Measurements from ENCODE around the gene RSPH1.
A peak's percentile ranks its signal among the peaks of the same experiment; 100 is the strongest.

Gene RSPH1

GRCh38 chr21:42527127-42527488 is 31.1 kb upstream of the RSPH1 start:
- no peak overlapping the region for H3K9ac ChIP-seq (ENCODE audit: insufficient read length)
- TF ChIP-seq FOXP2 (optimal IDR thresholded peaks at IDR 0.05; ENCODE audit: control extremely low read depth, extremely low read length, insufficient read depth) (no peak), EZH2 (IDR thresholded peaks at IDR 0.05) (no peak), POLR2AphosphoS5 (IDR thresholded peaks at IDR 0.05; ENCODE audit: borderline replicate concordance, low read depth, low read length) (no peak)
- no peaks in the 10 kb centered on the region for H3K9me3 ChIP-seq (ENCODE audit: low read depth, low read length)
- H3K4me3 ChIP-seq, result no peak overlapping the region
- H3K27ac ChIP-seq, result no peak overlapping the region
- no peak for DNase-seq (ENCODE audit: low read depth, low spot score)
- no peaks in the 10 kb centered on the region for H3K36me3 ChIP-seq (ENCODE audit: insufficient read depth, low read length)

DNA sequence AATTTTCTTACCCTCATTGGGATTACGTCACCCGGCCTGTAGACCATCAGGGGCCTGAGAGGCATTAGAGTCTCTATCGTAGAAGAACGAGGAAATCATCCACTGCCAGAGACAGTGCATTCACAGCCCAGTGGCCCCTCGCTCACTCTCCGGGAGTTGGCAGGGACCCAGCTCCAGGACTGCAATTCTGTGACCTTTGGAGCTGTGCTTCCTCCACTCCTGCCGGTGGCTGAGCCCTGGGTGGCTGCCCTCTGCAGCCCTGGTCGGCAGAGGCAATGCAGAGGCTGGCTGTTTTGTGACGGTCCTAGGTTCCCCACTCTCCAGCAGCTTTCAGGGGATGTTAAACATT is 30.3 kb upstream of the RSPH1 start:
- no peaks in the 10 kb centered on the region for H3K36me3 ChIP-seq (ENCODE audit: insufficient read depth, low read length)
- H3K9ac ChIP-seq (ENCODE audit: insufficient read length), result no peak overlapping the region
- H3K9me3 ChIP-seq (ENCODE audit: low read depth, low read length), result no peaks in the 10 kb centered on the region
- H3K4me3 ChIP-seq, result no peak overlapping the region
- no peak for DNase-seq (ENCODE audit: low read depth, low spot score)
- TF ChIP-seq FOXP2 (optimal IDR thresholded peaks at IDR 0.05; ENCODE audit: control extremely low read depth, extremely low read length, insufficient read depth) (no peak), POLR2AphosphoS5 (IDR thresholded peaks at IDR 0.05; ENCODE audit: borderline replicate concordance, low read depth, low read length) (no peak), EZH2 (IDR thresholded peaks at IDR 0.05) (no peak)
- H3K27ac ChIP-seq, result no peak overlapping the region

- no peak overlapping the region for H3K4me3 ChIP-seq
- no peaks in the 10 kb centered on the region for H3K9me3 ChIP-seq (ENCODE audit: low read depth, low read length)
- no peaks in the 10 kb centered on the region for H3K36me3 ChIP-seq (ENCODE audit: insufficient read depth, low read length)
- H3K9ac ChIP-seq (ENCODE audit: insufficient read length), result no peak overlapping the region
- TF ChIP-seq EZH2 (IDR thresholded peaks at IDR 0.05), result no peak
- H3K27ac ChIP-seq, result no peak overlapping the region
- DNase-seq (ENCODE audit: low read depth, low spot score), result no peak
Measured at GRCh38 chr21:42525676-42526378, 29.8 kb upstream of the RSPH1 start.

DNA sequence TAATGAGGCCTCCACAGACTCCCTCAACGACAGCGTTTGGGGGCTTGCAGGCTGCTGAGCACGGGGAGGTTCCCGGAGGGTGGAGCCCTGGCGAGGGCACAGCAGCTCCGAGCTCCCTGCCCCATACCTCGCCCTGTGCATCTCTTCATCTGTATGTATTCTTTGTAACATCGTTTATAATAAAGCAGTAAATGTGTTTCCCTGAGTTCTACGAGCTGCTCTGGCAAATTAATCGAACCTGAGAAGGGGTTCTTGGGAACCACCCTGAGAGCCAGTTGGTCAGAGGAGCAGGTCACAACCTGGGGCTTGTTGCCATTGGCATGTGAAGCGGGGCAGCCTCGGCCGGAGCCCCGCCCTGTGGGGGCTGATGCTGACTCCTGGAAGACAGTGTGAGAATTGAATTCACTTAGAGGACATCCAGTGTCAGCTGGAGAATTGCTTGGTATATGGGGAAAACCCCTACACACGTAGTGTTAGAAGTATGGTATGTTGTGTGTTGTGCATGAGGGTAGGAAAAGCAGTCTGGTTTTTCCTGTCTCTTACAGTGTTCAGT is 29.1 kb upstream of the RSPH1 start:
- no peak for DNase-seq (ENCODE audit: low read depth, low spot score)
- TF ChIP-seq POLR2AphosphoS5 (IDR thresholded peaks at IDR 0.05; ENCODE audit: borderline replicate concordance, low read depth, low read length) (no peak), EZH2 (IDR thresholded peaks at IDR 0.05) (no peak), FOXP2 (optimal IDR thresholded peaks at IDR 0.05; ENCODE audit: control extremely low read depth, extremely low read length, insufficient read depth) (no peak)
- H3K36me3 ChIP-seq (ENCODE audit: insufficient read depth, low read length), result no peaks in the 10 kb centered on the region
- H3K9me3 ChIP-seq (ENCODE audit: low read depth, low read length), result no peaks in the 10 kb centered on the region
- H3K27ac ChIP-seq, result peak overlapping the region; percentile 89; the same call in 1 of the 2 replicates
- H3K9ac ChIP-seq (ENCODE audit: insufficient read length), result no peak overlapping the region
- peak overlapping the region; percentile 69 for H3K4me3 ChIP-seq

DNA sequence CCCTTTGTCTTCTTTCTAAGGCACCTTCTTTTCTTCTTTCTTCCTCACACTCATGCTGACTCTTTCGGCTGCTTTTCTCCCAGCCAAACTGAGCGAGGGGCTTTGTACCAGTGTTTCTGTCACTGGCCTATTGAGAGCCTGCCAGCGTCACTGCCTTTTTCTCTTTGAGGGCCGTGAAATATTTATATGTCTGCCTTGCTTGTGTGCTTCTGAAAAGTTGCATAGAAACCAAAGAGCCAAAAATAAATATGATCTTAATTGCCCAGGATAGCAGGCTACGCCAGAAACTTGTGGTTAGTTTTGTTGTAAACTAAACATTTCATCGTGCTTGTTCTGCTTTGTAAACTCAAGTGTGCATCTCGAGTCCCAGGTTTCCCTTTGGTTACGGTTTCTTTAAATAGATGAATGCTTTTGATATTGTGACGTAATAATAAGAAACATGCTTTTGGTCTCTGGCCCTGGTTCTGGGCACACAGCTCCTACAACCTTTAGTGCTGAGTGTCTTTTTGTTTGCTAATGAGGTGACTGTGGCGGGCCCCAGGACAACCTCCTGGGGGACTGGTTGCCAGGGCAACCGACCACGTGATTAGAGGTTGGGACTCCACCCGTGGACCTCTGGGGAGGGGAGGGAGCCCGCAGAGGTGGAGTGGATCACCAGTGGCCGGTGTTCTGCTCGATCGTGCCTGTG is 28.5 kb upstream of the RSPH1 start:
- peak; percentile 45 for DNase-seq (ENCODE audit: low read depth, low spot score)
- peak overlapping the region; percentile 89 for H3K27ac ChIP-seq
- no peaks in the 10 kb centered on the region for H3K9me3 ChIP-seq (ENCODE audit: low read depth, low read length)
- no peaks in the 10 kb centered on the region for H3K36me3 ChIP-seq (ENCODE audit: insufficient read depth, low read length)
- H3K9ac ChIP-seq (ENCODE audit: insufficient read length), result peak overlapping the region; percentile 58
- H3K4me3 ChIP-seq, result peak overlapping the region; percentile 69
- TF ChIP-seq POLR2AphosphoS5 (IDR thresholded peaks at IDR 0.05; ENCODE audit: borderline replicate concordance, low read depth, low read length) (no peak), FOXP2 (optimal IDR thresholded peaks at IDR 0.05; ENCODE audit: control extremely low read depth, extremely low read length, insufficient read depth) (no peak), EZH2 (IDR thresholded peaks at IDR 0.05) (no peak)

- no peaks in the 10 kb centered on the region for H3K9me3 ChIP-seq (ENCODE audit: low read depth, low read length)
- no peaks in the 10 kb centered on the region for H3K36me3 ChIP-seq (ENCODE audit: insufficient read depth, low read length)
- peak overlapping the region; percentile 58 for H3K9ac ChIP-seq (ENCODE audit: insufficient read length)
- peak overlapping the region; percentile 69 for H3K4me3 ChIP-seq
- TF ChIP-seq POLR2AphosphoS5 (IDR thresholded peaks at IDR 0.05; ENCODE audit: borderline replicate concordance, low read depth, low read length) (no peak), FOXP2 (optimal IDR thresholded peaks at IDR 0.05; ENCODE audit: control extremely low read depth, extremely low read length, insufficient read depth) (no peak), EZH2 (IDR thresholded peaks at IDR 0.05) (no peak)
- peak overlapping the region; percentile 89 for H3K27ac ChIP-seq
- no peak for DNase-seq (ENCODE audit: low read depth, low spot score)
Measured at GRCh38 chr21:42523941-42524340, 27.9 kb upstream of the RSPH1 start.

DNA sequence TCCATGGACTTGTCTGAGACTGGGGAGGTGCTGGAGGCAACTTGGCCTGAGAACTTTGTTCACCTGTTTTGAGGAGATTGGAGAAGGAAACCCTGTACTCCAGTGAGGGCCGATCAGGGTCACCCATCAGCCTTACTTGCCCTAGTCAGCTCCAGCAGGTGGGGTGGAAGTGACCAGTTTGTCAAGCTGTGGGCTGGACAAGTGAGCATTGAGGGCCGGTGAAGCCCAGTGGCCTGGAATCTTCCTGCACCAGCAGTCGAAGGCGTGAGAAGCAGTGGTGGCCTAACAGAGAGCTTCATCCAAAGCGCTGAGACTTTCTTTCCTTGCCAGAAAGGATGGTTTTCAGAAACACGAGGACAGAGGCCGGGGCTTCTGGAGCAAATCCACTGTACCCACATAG is 27.2 kb upstream of the RSPH1 start:
- Histone ChIP-seq H3K9ac (ENCODE audit: insufficient read length) (no peak overlapping the region), H3K27ac (no peak overlapping the region), H3K4me3 (no peak overlapping the region), H3K9me3 (ENCODE audit: low read depth, low read length) (no peaks in the 10 kb centered on the region), H3K36me3 (ENCODE audit: insufficient read depth, low read length) (no peaks in the 10 kb centered on the region)
- DNase-seq (ENCODE audit: low read depth, low spot score), result no peak
- TF ChIP-seq EZH2 (IDR thresholded peaks at IDR 0.05), result no peak
- TF ChIP-seq FOXP2 (optimal IDR thresholded peaks at IDR 0.05; ENCODE audit: control extremely low read depth, extremely low read length, insufficient read depth), result no peak
- no peak for TF ChIP-seq POLR2AphosphoS5 (IDR thresholded peaks at IDR 0.05; ENCODE audit: borderline replicate concordance, low read depth, low read length)

- H3K27ac ChIP-seq, result no peak overlapping the region
- TF ChIP-seq EZH2 (IDR thresholded peaks at IDR 0.05), result no peak
- no peak for TF ChIP-seq POLR2AphosphoS5 (IDR thresholded peaks at IDR 0.05; ENCODE audit: borderline replicate concordance, low read depth, low read length)
- no peak for TF ChIP-seq FOXP2 (optimal IDR thresholded peaks at IDR 0.05; ENCODE audit: control extremely low read depth, extremely low read length, insufficient read depth)
- H3K4me3 ChIP-seq, result no peak overlapping the region
Measured at GRCh38 chr21:42522771-42523170, 26.7 kb upstream of the RSPH1 start.

More at GRCh38 chr21:42522771-42523170, 26.7 kb upstream of the RSPH1 start:
- DNase-seq (ENCODE audit: low read depth, low spot score), result no peak
- Histone ChIP-seq H3K9ac (ENCODE audit: insufficient read length) (no peak overlapping the region), H3K36me3 (ENCODE audit: insufficient read depth, low read length) (no peaks in the 10 kb centered on the region), H3K9me3 (ENCODE audit: low read depth, low read length) (no peaks in the 10 kb centered on the region)
